HCT116 (cell line): ENCODE results near the gene EHBP1.

Experiments
- CTCF ChIP-seq, 3 experiments: fragments of 200-600 bp in 1 of 3; sonication (generic) in 1 of 3; IDR thresholded peaks in 2 of 3; conservative IDR thresholded peaks in 1 of 3; 2 replicates each; pipeline ENCODE4 v1.5.1; 2012 to 2017; ENCODE audit warnings: low read depth in 2 of 3, low read length in 2 of 3, antibody characterized with exemption in 1 of 3, borderline replicate concordance in 1 of 3, control low read depth in 1 of 3, mild to moderate bottlenecking in 1 of 3, mixed read lengths in 1 of 3, mixed run types in 1 of 3, moderate library complexity in 1 of 3; ENCODE audit not compliant: insufficient read depth in 1 of 3
- EGR1 ChIP-seq: IDR thresholded peaks from 2 replicates; pipeline ENCODE4 v1.6.1; 2012; ENCODE audit warnings: low read depth
- EZH2 ChIP-seq: fragments of 200-600 bp; sonication (generic); IDR thresholded peaks from 2 replicates; pipeline ENCODE4 v1.6.1; 2017; ENCODE audit warnings: antibody characterized with exemption, mixed run types
- EZH2phosphoT487 ChIP-seq: fragments of 200-600 bp; IDR thresholded peaks from 2 replicates; pipeline ENCODE4 v1.6.1; 2018; ENCODE audit warnings: antibody characterized with exemption, borderline replicate concordance
- POLR2A ChIP-seq: IDR thresholded peaks from 2 replicates; pipeline ENCODE4 v1.7.0; 2011; ENCODE audit warnings: borderline replicate concordance; ENCODE audit not compliant: insufficient read depth, insufficient read length; ENCODE audit errors: extremely low read depth
- POLR2AphosphoS5 ChIP-seq: IDR thresholded peaks from 2 replicates; pipeline ENCODE4 v1.6.1; 2011; ENCODE audit warnings: mild to moderate bottlenecking, low read depth, low read length, moderate library complexity
- RAD21 ChIP-seq: IDR thresholded peaks from 2 replicates; pipeline ENCODE4 v1.6.1; 2012; ENCODE audit warnings: low read depth, mild to moderate bottlenecking
- REST ChIP-seq: IDR thresholded peaks from 2 replicates; pipeline ENCODE4 v1.6.1; 2012; ENCODE audit warnings: low read depth
- SIN3A ChIP-seq: IDR thresholded peaks from 2 replicates; pipeline ENCODE4 v1.6.1; 2012; ENCODE audit warnings: low read depth

- no peak for TF ChIP-seq CTCF (IDR thresholded peaks at IDR 0.05 in 2 of 3, conservative IDR thresholded peaks at IDR 0.05 in 1 of 3; ENCODE audit: borderline replicate concordance in 1 of 3, insufficient read depth in 1 of 3, low read depth in 2 of 3, low read length in 2 of 3)
- no peak for TF ChIP-seq SIN3A
- TF ChIP-seq REST = no peak
- TF ChIP-seq POLR2A = no peak
- no peak for TF ChIP-seq EZH2
- no peak for TF ChIP-seq EGR1
- TF ChIP-seq EZH2phosphoT487 = no peak
- TF ChIP-seq RAD21 = no peak
- no peak for TF ChIP-seq POLR2AphosphoS5
Observed at GRCh38 chr2:62794791-62795190, 89.3 kb downstream of the EHBP1 start.
